ENCODE results near the gene LRP6. TPM values are rescaled to one million over a fixed set of nuclear protein-coding genes. Genes with fewer than 3 reads are reported as not detected.

Gene LRP6
- total and polyA plus RNA-seq, 2 of the 13 experiments (the other 11 are each of a cell fraction or from before 2014, with no cell fraction given) = 33.8 to 42.0 TPM

DNA sequence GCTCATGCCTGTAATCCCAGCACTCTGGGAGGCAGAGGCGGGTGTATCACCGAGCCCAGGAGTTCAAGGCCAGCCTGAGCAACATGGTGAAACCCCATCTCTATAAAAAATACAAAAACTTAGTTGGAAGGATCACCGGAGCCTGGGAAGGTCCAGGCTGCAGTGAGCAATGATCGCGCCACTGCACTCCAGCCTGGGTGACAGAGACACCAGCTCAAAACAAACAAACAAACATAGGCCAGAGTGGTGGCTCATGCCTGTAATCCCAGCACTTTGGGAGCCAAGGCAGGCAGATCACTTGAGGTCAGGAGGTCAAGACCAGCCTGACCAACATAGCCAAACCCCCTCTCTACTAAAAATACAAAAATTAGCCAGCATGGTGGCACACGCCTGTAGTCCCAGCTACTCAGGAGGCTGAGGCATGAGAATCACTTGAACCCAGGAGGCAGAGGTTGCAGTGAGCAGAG lies 10.5 kb downstream of the LRP6 start (continued):
- TF ChIP-seq, protein P1, sequence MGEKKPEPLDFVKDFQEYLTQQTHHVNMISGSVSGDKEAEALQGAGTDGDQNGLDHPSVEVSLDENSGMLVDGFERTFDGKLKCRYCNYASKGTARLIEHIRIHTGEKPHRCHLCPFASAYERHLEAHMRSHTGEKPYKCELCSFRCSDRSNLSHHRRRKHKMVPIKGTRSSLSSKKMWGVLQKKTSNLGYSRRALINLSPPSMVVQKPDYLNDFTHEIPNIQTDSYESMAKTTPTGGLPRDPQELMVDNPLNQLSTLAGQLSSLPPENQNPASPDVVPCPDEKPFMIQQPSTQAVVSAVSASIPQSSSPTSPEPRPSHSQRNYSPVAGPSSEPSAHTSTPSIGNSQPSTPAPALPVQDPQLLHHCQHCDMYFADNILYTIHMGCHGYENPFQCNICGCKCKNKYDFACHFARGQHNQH (CRISPR knock-in tag; IDR thresholded peaks at IDR 0.05) = 0 out of 2 replicates have a peak, but pooled peaks have one; percentile 27
- TF ChIP-seq SKIL (CRISPR knock-in tag; IDR thresholded peaks at IDR 0.05; ENCODE audit: borderline replicate concordance) (0 out of 2 replicates have a peak, but pooled peaks have one; percentile 33), ZNF574 (CRISPR knock-in tag; IDR thresholded peaks at IDR 0.05) (0 out of 2 replicates have a peak, but pooled peaks have one; percentile 19), ZBTB38 (CRISPR knock-in tag; IDR thresholded peaks at IDR 0.05) (peak; percentile 82; the same call in 1 of the 2 replicates), ZNF292 (CRISPR knock-in tag; IDR thresholded peaks at IDR 0.05; ENCODE audit: borderline replicate concordance, low read depth) (peak; percentile 84), PAXIP1 (CRISPR knock-in tag; conservative IDR thresholded peaks at IDR 0.05) (peak; percentile 40; the same call in 1 of the 2 replicates), HOMEZ (CRISPR knock-in tag; IDR thresholded peaks at IDR 0.05; ENCODE audit: low read depth) (peak; percentile 51; the same call in 1 of the 2 replicates), POGZ (CRISPR knock-in tag; IDR thresholded peaks at IDR 0.05) (peak; percentile 80), PHF8 (CRISPR knock-in tag; IDR thresholded peaks at IDR 0.05) (0 out of 2 replicates have a peak, but pooled peaks have one; percentile 21), GATAD2A (CRISPR knock-in tag; IDR thresholded peaks at IDR 0.05) (peak; percentile 30; the same call in 1 of the 2 replicates)
- TF ChIP-seq, protein P2, sequence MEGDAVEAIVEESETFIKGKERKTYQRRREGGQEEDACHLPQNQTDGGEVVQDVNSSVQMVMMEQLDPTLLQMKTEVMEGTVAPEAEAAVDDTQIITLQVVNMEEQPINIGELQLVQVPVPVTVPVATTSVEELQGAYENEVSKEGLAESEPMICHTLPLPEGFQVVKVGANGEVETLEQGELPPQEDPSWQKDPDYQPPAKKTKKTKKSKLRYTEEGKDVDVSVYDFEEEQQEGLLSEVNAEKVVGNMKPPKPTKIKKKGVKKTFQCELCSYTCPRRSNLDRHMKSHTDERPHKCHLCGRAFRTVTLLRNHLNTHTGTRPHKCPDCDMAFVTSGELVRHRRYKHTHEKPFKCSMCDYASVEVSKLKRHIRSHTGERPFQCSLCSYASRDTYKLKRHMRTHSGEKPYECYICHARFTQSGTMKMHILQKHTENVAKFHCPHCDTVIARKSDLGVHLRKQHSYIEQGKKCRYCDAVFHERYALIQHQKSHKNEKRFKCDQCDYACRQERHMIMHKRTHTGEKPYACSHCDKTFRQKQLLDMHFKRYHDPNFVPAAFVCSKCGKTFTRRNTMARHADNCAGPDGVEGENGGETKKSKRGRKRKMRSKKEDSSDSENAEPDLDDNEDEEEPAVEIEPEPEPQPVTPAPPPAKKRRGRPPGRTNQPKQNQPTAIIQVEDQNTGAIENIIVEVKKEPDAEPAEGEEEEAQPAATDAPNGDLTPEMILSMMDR (CRISPR knock-in tag; IDR thresholded peaks at IDR 0.05) = 0 out of 2 replicates have a peak, but pooled peaks have one; percentile 6
- TF ChIP-seq, protein P3, sequence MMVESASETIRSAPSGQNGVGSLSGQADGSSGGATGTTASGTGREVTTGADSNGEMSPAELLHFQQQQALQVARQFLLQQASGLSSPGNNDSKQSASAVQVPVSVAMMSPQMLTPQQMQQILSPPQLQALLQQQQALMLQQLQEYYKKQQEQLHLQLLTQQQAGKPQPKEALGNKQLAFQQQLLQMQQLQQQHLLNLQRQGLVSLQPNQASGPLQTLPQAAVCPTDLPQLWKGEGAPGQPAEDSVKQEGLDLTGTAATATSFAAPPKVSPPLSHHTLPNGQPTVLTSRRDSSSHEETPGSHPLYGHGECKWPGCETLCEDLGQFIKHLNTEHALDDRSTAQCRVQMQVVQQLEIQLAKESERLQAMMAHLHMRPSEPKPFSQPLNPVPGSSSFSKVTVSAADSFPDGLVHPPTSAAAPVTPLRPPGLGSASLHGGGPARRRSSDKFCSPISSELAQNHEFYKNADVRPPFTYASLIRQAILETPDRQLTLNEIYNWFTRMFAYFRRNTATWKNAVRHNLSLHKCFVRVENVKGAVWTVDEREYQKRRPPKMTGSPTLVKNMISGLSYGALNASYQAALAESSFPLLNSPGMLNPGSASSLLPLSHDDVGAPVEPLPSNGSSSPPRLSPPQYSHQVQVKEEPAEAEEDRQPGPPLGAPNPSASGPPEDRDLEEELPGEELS (CRISPR knock-in tag; IDR thresholded peaks at IDR 0.05) = peak; percentile 80

Measured in HepG2 (cell line).